ENCODE data around the gene WWOX. TPM values are rescaled to one million over a fixed set of nuclear protein-coding genes. Genes with fewer than 3 reads are reported as not detected.
A peak's percentile ranks its signal among the peaks of the same experiment; 100 is the strongest.

The WWOX gene
- total RNA-seq, 1 donor from 2014 or later, result 18.6 TPM

GRCh38 chr16:78122774-78123315 is 23.4 kb downstream of the WWOX start:
- Mint-ChIP-seq H3K4me1 (ENCODE audit: unreplicated experiment) (peaks cover 3% of the 10 kb centered on the region), H3K36me3 (ENCODE audit: low read depth, unreplicated experiment) (no peaks in the 10 kb centered on the region), H3K27ac (ENCODE audit: unreplicated experiment) (peak overlapping the region; percentile 95), H3K4me3 (ENCODE audit: unreplicated experiment) (no peak overlapping the region), H3K27me3 (ENCODE audit: unreplicated experiment) (no peaks in the 10 kb centered on the region), H3K9me3 (ENCODE audit: unreplicated experiment) (no peaks in the 10 kb centered on the region)
- no peak for DNase-seq (ENCODE audit: low spot score)
- TF ChIP-seq, protein P1, sequence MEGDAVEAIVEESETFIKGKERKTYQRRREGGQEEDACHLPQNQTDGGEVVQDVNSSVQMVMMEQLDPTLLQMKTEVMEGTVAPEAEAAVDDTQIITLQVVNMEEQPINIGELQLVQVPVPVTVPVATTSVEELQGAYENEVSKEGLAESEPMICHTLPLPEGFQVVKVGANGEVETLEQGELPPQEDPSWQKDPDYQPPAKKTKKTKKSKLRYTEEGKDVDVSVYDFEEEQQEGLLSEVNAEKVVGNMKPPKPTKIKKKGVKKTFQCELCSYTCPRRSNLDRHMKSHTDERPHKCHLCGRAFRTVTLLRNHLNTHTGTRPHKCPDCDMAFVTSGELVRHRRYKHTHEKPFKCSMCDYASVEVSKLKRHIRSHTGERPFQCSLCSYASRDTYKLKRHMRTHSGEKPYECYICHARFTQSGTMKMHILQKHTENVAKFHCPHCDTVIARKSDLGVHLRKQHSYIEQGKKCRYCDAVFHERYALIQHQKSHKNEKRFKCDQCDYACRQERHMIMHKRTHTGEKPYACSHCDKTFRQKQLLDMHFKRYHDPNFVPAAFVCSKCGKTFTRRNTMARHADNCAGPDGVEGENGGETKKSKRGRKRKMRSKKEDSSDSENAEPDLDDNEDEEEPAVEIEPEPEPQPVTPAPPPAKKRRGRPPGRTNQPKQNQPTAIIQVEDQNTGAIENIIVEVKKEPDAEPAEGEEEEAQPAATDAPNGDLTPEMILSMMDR (IDR thresholded peaks at IDR 0.05; ENCODE audit: unreplicated experiment), result peak; percentile 64

DNA sequence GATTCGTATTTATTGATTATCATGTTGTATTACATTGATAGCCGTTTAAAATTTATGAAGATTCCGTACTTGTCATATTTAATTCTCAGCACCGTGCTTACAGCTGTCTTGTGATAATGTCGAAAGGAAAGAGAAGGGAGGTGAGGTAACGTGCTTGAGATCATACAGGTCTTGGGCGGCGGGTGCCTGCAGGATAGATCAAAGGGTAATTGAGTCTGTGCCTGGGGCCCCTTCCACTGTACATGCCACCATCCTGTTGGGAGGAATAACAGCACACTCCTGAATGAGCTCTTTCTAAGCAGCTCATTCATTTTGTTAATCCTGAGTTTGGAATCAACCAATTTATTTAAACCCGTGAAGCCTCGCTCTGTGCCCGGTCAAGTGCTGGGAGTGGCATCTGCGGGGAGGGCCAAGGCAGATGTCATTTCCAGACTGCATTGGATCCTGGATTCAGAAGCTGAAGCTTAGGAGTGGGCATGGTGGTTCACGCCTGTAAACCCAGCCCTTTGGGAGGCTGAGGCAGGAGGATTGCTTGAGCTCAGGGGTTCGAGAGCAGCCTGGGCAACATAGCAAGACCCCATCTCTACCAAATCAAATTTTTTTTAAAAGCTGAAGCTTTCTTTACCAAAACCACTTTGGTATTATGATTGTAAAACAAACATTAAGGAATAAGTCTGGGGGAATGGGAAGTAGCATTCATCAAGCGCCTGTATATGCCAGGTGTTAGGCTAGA is 25.8 kb downstream of the WWOX start:
- no peak for DNase-seq (ENCODE audit: low spot score)
- Mint-ChIP-seq H3K4me1 (ENCODE audit: unreplicated experiment) (peaks cover 3% of the 10 kb centered on the region), H3K36me3 (ENCODE audit: low read depth, unreplicated experiment) (no peaks in the 10 kb centered on the region), H3K9me3 (ENCODE audit: unreplicated experiment) (no peaks in the 10 kb centered on the region), H3K4me3 (ENCODE audit: unreplicated experiment) (no peak overlapping the region), H3K27ac (ENCODE audit: unreplicated experiment) (no peak overlapping the region), H3K27me3 (ENCODE audit: unreplicated experiment) (no peaks in the 10 kb centered on the region)
- TF ChIP-seq, protein P1 (IDR thresholded peaks at IDR 0.05; ENCODE audit: unreplicated experiment), result no peak

- Mint-ChIP-seq H3K4me3 (ENCODE audit: unreplicated experiment) (no peak overlapping the region), H3K27me3 (ENCODE audit: unreplicated experiment) (no peaks in the 10 kb centered on the region)
- TF ChIP-seq, protein P1 (IDR thresholded peaks at IDR 0.05; ENCODE audit: unreplicated experiment), result no peak
Observed at GRCh38 chr16:78126662-78127061, 27.2 kb downstream of the WWOX start.

GRCh38 chr16:78127130-78127529 is 27.7 kb downstream of the WWOX start:
- TF ChIP-seq, protein P1 (IDR thresholded peaks at IDR 0.05; ENCODE audit: unreplicated experiment), result no peak
- no peaks in the 10 kb centered on the region for H3K27me3 Mint-ChIP-seq (ENCODE audit: unreplicated experiment)
- DNase-seq (ENCODE audit: low spot score), result no peak
- no peak overlapping the region for H3K27ac Mint-ChIP-seq (ENCODE audit: unreplicated experiment)
- H3K4me3 Mint-ChIP-seq (ENCODE audit: unreplicated experiment), result no peak overlapping the region
- no peaks in the 10 kb centered on the region for H3K36me3 Mint-ChIP-seq (ENCODE audit: low read depth, unreplicated experiment)
- H3K9me3 Mint-ChIP-seq (ENCODE audit: unreplicated experiment), result no peaks in the 10 kb centered on the region
- peaks cover 3% of the 10 kb centered on the region for H3K4me1 Mint-ChIP-seq (ENCODE audit: unreplicated experiment)

More at GRCh38 chr16:78126662-78127061, 27.2 kb downstream of the WWOX start:
- Mint-ChIP-seq H3K9me3 (ENCODE audit: unreplicated experiment) (no peaks in the 10 kb centered on the region), H3K27ac (ENCODE audit: unreplicated experiment) (no peak overlapping the region), H3K36me3 (ENCODE audit: low read depth, unreplicated experiment) (no peaks in the 10 kb centered on the region), H3K4me1 (ENCODE audit: unreplicated experiment) (peaks cover 3% of the 10 kb centered on the region)
- DNase-seq (ENCODE audit: low spot score), result no peak

DNA sequence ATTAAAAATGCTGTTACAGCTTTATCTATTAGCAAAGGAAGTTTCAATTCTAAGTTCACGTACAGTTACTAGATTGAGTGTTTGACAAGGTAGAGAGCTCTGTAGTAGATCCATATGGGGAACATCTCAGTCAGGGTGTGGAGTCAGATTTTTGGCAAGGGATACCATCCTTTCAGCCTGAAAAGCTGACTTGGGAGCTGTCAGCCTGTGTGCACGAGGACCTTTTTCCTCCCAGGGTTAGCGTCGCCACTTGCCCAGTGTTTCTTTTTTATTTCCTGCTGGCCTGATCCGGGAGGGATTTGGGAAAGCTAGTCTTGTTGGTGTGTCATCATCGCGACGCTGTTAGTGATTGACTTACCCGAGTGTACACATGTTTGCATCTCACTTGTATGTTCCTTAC is 29.5 kb downstream of the WWOX start:
- TF ChIP-seq, protein P1 (IDR thresholded peaks at IDR 0.05; ENCODE audit: unreplicated experiment), result no peak
- H3K4me3 Mint-ChIP-seq (ENCODE audit: unreplicated experiment), result no peak overlapping the region
- H3K36me3 Mint-ChIP-seq (ENCODE audit: low read depth, unreplicated experiment), result no peaks in the 10 kb centered on the region
- H3K27me3 Mint-ChIP-seq (ENCODE audit: unreplicated experiment), result no peaks in the 10 kb centered on the region
- no peak for DNase-seq (ENCODE audit: low spot score)
- H3K27ac Mint-ChIP-seq (ENCODE audit: unreplicated experiment), result no peak overlapping the region
- no peaks in the 10 kb centered on the region for H3K4me1 Mint-ChIP-seq (ENCODE audit: unreplicated experiment)
- no peaks in the 10 kb centered on the region for H3K9me3 Mint-ChIP-seq (ENCODE audit: unreplicated experiment)
